Colonic mucosa (tissue), 4 donors: ENCODE data around the gene LAMB4. TPM values are rescaled to one million over a fixed set of nuclear protein-coding genes. Genes with fewer than 3 reads are reported as not detected.

ENCODE experiments used
- DNase-seq: peaks from one replicate; pipeline ENCODE4 v3.0.0-alpha.2; 2020
- H3K27ac ChIP-seq: fragments of 200-600 bp; one replicate; pipeline ENCODE4 v1.8.0; 2021
- H3K27me3 ChIP-seq: fragments of 200-600 bp; one replicate; pipeline ENCODE4 v1.8.0; 2021
- H3K36me3 ChIP-seq: fragments of 200-600 bp; one replicate; pipeline ENCODE4 v1.8.0; 2021
- H3K4me1 ChIP-seq: fragments of 200-600 bp; one replicate; pipeline ENCODE4 v1.8.0; 2021; ENCODE audit warnings: mild to moderate bottlenecking
- H3K4me3 ChIP-seq: fragments of 200-600 bp; one replicate; pipeline ENCODE4 v1.8.0; 2021
- H3K9ac ChIP-seq, 2 donors: one replicate each; pipeline ENCODE4 v1.7.0; 2013; ENCODE audit warnings: control low read depth in 2 of 2, low read depth in 2 of 2, low read length in 2 of 2
- H3K9me3 ChIP-seq: fragments of 200-600 bp; one replicate; pipeline ENCODE4 v1.8.0; 2021
- intact Hi-C: fragments of 100-400 bp; cut with DNase I; formaldehyde crosslinking; loops from one replicate; pipeline ENCODE4 v1.14.1; 2022
- total RNA-seq, 2 donors: library from RNA; stranded (reverse); fragmentation: NEBNext Ultra II Directional in 1 of 2; extraction: Animal tissue kit (Norgen Biotek cat#: 25700) in 1 of 2; gene quantifications; one replicate each; pipeline ENCODE4 v1.2.1, GENCODE V29; 2021
- TF ChIP-seq, protein P1 (sequence below): fragments of 200-600 bp; IDR thresholded peaks from one replicate; pipeline ENCODE4 v1.8.0; 2022; ENCODE audit warnings: antibody characterized with exemption, mild to moderate bottlenecking
- donor health status: healthy.
- donor health status: DM: no; HTN: no; CAD: no.
- donor health status: DM: no; HTN: no; CAD: no.

Gene LAMB4
- total RNA-seq, 2 donors from 2014 or later: 0.27 TPM; not detected in 1

GRCh38 chr7:107989618-107990373, 140.4 kb downstream of the LAMB4 start:
- Histone ChIP-seq H3K9ac (no peak overlapping the region), H3K27me3 (no peaks in the 10 kb centered on the region), H3K4me3 (no peak overlapping the region), H3K27ac (no peak overlapping the region), H3K36me3 (no peaks in the 10 kb centered on the region), H3K4me1 (peaks cover 5% of the 10 kb centered on the region), H3K9me3 (no peaks in the 10 kb centered on the region)
- no peak for DNase-seq
- intact Hi-C loops: loop anchor here (10.0 kb wide), 1 partner anchor 55 kb away; no protein-coding TSS in a partner anchor
- TF ChIP-seq, protein P1, sequence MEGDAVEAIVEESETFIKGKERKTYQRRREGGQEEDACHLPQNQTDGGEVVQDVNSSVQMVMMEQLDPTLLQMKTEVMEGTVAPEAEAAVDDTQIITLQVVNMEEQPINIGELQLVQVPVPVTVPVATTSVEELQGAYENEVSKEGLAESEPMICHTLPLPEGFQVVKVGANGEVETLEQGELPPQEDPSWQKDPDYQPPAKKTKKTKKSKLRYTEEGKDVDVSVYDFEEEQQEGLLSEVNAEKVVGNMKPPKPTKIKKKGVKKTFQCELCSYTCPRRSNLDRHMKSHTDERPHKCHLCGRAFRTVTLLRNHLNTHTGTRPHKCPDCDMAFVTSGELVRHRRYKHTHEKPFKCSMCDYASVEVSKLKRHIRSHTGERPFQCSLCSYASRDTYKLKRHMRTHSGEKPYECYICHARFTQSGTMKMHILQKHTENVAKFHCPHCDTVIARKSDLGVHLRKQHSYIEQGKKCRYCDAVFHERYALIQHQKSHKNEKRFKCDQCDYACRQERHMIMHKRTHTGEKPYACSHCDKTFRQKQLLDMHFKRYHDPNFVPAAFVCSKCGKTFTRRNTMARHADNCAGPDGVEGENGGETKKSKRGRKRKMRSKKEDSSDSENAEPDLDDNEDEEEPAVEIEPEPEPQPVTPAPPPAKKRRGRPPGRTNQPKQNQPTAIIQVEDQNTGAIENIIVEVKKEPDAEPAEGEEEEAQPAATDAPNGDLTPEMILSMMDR: no peak

DNA sequence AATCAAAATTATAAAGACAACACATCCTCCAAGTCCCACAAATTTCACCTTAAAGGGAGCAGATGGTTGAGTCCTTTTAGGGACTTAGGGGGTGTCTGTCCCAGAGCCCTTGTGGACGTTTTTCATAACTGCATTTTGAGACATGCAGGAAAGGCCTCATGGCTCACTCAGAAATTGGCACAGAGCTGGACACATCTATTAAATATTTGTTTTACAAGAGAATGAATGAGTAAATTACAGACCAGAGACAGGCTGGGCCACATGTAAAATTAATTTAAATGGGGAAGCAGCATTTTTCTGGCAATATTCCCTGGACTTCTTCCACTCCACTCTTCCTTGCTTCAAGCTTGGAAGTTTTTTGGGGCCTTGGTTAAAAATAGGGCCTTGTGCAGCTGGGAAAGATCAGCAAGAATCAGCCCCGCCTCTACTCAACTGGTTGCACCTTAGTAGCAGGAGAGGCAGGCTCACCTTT, 147.2 kb downstream of the LAMB4 start:
- H3K27ac ChIP-seq: no peak overlapping the region
- TF ChIP-seq, protein P1: no peak
- DNase-seq: no peak
- intact Hi-C loops: loop anchor here (10.0 kb wide), 1 partner anchor 48 kb away; no protein-coding TSS in a partner anchor
- no peaks in the 10 kb centered on the region for H3K27me3 ChIP-seq
- H3K9ac ChIP-seq: no peak overlapping the region
- H3K36me3 ChIP-seq: no peaks in the 10 kb centered on the region
- no peak overlapping the region for H3K4me3 ChIP-seq
- H3K4me1 ChIP-seq: no peaks in the 10 kb centered on the region
- H3K9me3 ChIP-seq: no peaks in the 10 kb centered on the region

GRCh38 chr7:107982042-107982840, 147.9 kb downstream of the LAMB4 start:
- H3K27me3 ChIP-seq: no peaks in the 10 kb centered on the region
- TF ChIP-seq, protein P1: no peak
- H3K4me3 ChIP-seq: no peak overlapping the region
- H3K36me3 ChIP-seq: no peaks in the 10 kb centered on the region
- no peak overlapping the region for H3K27ac ChIP-seq
- H3K9me3 ChIP-seq: no peaks in the 10 kb centered on the region
- no peak for DNase-seq
- no peak overlapping the region for H3K9ac ChIP-seq
- H3K4me1 ChIP-seq: no peaks in the 10 kb centered on the region
- intact Hi-C loops: loop anchor here (10.0 kb wide), 1 partner anchor 47 kb away; no protein-coding TSS in a partner anchor

DNA sequence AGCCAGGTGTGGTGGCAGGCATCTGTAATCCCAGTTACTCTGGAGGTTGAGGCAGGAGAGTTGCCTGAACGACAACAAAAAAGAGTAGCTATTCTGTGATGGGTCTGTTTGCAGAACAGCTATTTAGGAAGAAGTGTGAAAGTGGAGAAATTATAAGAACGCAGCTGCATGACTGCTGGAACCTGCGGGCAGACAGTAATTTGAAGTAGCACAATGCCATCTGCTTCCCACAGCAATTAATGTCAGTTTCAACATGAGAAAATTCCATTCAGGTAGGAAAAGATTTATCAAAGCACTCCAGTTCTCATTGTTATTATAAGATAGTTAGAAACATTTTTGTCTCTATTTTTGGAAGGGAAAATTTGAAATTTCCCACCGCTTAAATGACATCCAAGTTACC, 148.7 kb downstream of the LAMB4 start:
- intact Hi-C loops: loop anchor here (10.0 kb wide), 1 partner anchor 47 kb away; no protein-coding TSS in a partner anchor
- no peaks in the 10 kb centered on the region for H3K4me1 ChIP-seq
- no peak overlapping the region for H3K27ac ChIP-seq
- no peaks in the 10 kb centered on the region for H3K27me3 ChIP-seq
- TF ChIP-seq, protein P1: no peak
- DNase-seq: no peak
- H3K36me3 ChIP-seq: no peaks in the 10 kb centered on the region
- no peaks in the 10 kb centered on the region for H3K9me3 ChIP-seq
- H3K4me3 ChIP-seq: no peak overlapping the region
- H3K9ac ChIP-seq: no peak overlapping the region

DNA sequence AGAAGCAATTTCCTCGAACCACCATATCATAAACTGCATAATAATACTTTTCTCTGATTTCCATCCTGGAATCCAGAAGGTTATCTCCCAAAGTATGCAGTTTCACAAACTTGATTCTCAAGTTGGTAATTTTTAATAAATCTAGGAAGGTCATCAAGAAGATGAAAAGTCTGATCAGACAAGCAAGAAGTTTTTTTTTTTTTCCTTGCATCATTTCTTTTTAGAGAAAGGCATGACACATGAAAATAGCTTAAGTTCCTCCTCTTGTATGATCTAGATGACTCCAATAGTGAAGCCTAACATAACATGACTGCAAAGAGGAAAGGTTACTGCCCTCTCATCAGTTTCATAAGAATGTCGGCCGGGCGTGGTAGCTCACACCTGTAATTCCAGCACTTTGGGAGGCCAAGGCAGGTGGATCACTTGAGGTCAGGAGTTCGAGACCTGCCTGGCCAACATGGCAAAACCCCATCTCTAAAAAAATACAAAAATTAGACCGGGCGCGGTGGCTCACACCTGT, 149.4 kb downstream of the LAMB4 start:
- Histone ChIP-seq H3K36me3 (no peaks in the 10 kb centered on the region), H3K27me3 (no peaks in the 10 kb centered on the region), H3K9ac (no peak overlapping the region), H3K4me3 (no peak overlapping the region), H3K9me3 (no peaks in the 10 kb centered on the region), H3K27ac (no peak overlapping the region), H3K4me1 (no peaks in the 10 kb centered on the region)
- intact Hi-C loops: loop anchor here (10.0 kb wide), 1 partner anchor 46 kb away; no protein-coding TSS in a partner anchor
- no peak for DNase-seq
- TF ChIP-seq, protein P1: no peak
